Measurements from ENCODE around the gene CHST11.

CHST11 gene

DNA sequence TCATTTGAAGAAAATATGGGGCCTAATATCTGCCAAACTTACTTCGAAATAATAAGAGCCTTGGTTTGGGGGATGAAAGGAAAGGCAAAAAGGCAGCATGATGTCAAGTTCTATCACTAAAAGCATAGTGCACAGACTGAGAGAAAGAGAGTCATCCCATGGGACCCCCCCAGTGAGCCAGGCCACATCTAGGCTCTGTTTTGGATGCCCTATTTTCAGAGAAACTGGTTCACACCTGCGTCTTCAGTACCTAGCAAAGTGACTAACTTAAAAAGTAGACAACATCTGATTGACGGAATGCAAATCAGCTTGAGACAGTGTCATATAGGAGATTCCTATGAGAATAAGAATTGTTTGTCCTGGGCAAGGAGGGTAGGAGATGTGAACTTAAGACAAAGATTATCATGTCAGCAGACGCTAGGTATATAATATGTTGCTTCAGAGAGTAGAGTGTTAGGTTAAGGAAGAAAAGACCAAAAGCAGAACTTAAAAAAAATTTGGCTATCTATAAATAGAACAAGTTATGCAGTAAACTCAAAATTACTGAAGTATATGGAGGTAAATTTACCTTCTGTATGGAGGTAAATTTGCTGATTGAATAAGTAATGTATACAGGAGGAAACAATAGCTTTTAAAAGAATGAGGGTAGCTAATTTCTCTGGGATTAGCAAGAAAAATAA lies 353.1 kb downstream of the CHST11 start:
- no peak for DNase-seq (ENCODE audit: low spot score)
- in situ Hi-C loops (cut with MboI; ENCODE audit: low sequenced_read_pairs, unreplicated experiment), result no loop called here
- TF ChIP-seq, protein P1, sequence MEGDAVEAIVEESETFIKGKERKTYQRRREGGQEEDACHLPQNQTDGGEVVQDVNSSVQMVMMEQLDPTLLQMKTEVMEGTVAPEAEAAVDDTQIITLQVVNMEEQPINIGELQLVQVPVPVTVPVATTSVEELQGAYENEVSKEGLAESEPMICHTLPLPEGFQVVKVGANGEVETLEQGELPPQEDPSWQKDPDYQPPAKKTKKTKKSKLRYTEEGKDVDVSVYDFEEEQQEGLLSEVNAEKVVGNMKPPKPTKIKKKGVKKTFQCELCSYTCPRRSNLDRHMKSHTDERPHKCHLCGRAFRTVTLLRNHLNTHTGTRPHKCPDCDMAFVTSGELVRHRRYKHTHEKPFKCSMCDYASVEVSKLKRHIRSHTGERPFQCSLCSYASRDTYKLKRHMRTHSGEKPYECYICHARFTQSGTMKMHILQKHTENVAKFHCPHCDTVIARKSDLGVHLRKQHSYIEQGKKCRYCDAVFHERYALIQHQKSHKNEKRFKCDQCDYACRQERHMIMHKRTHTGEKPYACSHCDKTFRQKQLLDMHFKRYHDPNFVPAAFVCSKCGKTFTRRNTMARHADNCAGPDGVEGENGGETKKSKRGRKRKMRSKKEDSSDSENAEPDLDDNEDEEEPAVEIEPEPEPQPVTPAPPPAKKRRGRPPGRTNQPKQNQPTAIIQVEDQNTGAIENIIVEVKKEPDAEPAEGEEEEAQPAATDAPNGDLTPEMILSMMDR (IDR thresholded peaks at IDR 0.05; ENCODE audit: borderline replicate concordance, control extremely low read depth, extremely low read depth, insufficient read depth, missing control alignments), result no peak
